Measurements from ENCODE around the gene ATP12A.

DNA sequence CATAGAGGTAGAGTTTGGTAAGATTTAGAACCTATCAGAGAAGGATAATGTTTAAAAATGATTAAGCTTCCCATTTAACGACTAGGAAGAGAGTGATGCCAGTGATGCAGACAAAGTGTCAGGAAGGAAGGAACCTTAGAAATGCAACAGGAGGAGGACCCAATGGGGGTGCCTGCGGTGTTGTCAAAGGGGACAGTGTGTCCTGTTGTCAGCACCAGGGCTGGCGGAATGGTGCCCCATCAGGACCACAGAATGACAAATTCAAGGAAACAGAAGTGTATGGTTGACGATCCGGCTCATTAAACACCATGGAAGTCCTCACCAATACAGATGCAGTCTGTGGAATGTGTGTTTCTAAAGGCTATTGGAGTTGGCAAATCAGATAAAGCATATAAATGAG lies 19.3 kb downstream of the ATP12A start:
- TF ChIP-seq, protein P1, sequence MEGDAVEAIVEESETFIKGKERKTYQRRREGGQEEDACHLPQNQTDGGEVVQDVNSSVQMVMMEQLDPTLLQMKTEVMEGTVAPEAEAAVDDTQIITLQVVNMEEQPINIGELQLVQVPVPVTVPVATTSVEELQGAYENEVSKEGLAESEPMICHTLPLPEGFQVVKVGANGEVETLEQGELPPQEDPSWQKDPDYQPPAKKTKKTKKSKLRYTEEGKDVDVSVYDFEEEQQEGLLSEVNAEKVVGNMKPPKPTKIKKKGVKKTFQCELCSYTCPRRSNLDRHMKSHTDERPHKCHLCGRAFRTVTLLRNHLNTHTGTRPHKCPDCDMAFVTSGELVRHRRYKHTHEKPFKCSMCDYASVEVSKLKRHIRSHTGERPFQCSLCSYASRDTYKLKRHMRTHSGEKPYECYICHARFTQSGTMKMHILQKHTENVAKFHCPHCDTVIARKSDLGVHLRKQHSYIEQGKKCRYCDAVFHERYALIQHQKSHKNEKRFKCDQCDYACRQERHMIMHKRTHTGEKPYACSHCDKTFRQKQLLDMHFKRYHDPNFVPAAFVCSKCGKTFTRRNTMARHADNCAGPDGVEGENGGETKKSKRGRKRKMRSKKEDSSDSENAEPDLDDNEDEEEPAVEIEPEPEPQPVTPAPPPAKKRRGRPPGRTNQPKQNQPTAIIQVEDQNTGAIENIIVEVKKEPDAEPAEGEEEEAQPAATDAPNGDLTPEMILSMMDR (conservative IDR thresholded peaks at IDR 0.05 in 1 of 2, IDR thresholded peaks at IDR 0.05 in 1 of 2; ENCODE audit: low read depth in 1 of 2, low read length in 2 of 2), result no peak
- no peak for TF ChIP-seq EZH2 (IDR thresholded peaks at IDR 0.05; ENCODE audit: low read length, missing control alignments)

All from fibroblast of lung (primary cell).